HCT116 (cell line): ENCODE results near the gene SPINK14.

Source experiments
- POLR2AphosphoS5 ChIP-seq: IDR thresholded peaks from 2 replicates; pipeline ENCODE4 v1.6.1; 2011; ENCODE audit warnings: mild to moderate bottlenecking, low read depth, low read length, moderate library complexity
- TF ChIP-seq, protein P1 (sequence below): IDR thresholded peaks from 2 replicates; pipeline ENCODE4 v1.6.1; 2012; ENCODE audit warnings: low read depth

DNA sequence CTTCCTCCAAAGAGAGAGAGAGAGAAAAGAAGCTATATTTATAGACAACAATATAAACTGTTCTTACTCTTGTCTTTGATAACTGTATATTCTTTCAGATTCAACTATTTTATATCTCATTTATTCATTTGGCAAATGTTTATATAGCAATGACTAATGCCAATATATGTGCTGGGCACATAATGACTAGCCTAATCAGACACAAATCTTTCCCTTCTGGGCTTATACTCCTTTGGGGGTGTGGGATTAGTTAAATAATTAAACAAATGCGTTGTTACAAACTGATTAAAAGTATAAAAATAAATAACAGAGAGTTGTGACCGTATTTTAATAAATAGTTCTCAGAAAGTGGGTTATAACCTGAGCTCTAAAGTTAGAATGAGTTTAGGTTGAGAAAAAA, 4.0 kb downstream of the SPINK14 start:
- TF ChIP-seq, protein P1, sequence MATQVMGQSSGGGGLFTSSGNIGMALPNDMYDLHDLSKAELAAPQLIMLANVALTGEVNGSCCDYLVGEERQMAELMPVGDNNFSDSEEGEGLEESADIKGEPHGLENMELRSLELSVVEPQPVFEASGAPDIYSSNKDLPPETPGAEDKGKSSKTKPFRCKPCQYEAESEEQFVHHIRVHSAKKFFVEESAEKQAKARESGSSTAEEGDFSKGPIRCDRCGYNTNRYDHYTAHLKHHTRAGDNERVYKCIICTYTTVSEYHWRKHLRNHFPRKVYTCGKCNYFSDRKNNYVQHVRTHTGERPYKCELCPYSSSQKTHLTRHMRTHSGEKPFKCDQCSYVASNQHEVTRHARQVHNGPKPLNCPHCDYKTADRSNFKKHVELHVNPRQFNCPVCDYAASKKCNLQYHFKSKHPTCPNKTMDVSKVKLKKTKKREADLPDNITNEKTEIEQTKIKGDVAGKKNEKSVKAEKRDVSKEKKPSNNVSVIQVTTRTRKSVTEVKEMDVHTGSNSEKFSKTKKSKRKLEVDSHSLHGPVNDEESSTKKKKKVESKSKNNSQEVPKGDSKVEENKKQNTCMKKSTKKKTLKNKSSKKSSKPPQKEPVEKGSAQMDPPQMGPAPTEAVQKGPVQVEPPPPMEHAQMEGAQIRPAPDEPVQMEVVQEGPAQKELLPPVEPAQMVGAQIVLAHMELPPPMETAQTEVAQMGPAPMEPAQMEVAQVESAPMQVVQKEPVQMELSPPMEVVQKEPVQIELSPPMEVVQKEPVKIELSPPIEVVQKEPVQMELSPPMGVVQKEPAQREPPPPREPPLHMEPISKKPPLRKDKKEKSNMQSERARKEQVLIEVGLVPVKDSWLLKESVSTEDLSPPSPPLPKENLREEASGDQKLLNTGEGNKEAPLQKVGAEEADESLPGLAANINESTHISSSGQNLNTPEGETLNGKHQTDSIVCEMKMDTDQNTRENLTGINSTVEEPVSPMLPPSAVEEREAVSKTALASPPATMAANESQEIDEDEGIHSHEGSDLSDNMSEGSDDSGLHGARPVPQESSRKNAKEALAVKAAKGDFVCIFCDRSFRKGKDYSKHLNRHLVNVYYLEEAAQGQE, result no peak
- no peak for TF ChIP-seq POLR2AphosphoS5
